T-helper 1 cell treated with Interleukin-12 subunit alpha and Interleukin-12 subunit beta and Interleukin-4 antibody, amounts not matched to agents 30 μg/mL and 1 μg/mL, for 36 hours (primary cell): ENCODE data around the gene LGALS12.

Experiments used
- H3K27ac Mint-ChIP-seq: one replicate; pipeline ENCODE4 v1.8.0; 2021; ENCODE audit warnings: mild to moderate bottlenecking, mixed read lengths
- H3K27me3 Mint-ChIP-seq: one replicate; pipeline ENCODE4 v1.8.0; 2021; ENCODE audit warnings: low read depth, mixed read lengths
- H3K36me3 Mint-ChIP-seq: one replicate; pipeline ENCODE4 v1.8.0; 2021; ENCODE audit warnings: low read depth, mixed read lengths
- H3K4me1 Mint-ChIP-seq: one replicate; pipeline ENCODE4 v1.8.0; 2021; ENCODE audit warnings: low read depth, mixed read lengths
- H3K4me3 Mint-ChIP-seq: one replicate; pipeline ENCODE4 v1.8.0; 2021; ENCODE audit warnings: mild to moderate bottlenecking, moderate library complexity, mixed read lengths
- H3K9me3 Mint-ChIP-seq: one replicate; pipeline ENCODE4 v1.8.0; 2021; ENCODE audit warnings: mixed read lengths

The LGALS12 gene, protein sequence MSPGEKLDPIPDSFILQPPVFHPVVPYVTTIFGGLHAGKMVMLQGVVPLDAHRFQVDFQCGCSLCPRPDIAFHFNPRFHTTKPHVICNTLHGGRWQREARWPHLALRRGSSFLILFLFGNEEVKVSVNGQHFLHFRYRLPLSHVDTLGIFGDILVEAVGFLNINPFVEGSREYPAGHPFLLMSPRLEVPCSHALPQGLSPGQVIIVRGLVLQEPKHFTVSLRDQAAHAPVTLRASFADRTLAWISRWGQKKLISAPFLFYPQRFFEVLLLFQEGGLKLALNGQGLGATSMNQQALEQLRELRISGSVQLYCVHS

DNA sequence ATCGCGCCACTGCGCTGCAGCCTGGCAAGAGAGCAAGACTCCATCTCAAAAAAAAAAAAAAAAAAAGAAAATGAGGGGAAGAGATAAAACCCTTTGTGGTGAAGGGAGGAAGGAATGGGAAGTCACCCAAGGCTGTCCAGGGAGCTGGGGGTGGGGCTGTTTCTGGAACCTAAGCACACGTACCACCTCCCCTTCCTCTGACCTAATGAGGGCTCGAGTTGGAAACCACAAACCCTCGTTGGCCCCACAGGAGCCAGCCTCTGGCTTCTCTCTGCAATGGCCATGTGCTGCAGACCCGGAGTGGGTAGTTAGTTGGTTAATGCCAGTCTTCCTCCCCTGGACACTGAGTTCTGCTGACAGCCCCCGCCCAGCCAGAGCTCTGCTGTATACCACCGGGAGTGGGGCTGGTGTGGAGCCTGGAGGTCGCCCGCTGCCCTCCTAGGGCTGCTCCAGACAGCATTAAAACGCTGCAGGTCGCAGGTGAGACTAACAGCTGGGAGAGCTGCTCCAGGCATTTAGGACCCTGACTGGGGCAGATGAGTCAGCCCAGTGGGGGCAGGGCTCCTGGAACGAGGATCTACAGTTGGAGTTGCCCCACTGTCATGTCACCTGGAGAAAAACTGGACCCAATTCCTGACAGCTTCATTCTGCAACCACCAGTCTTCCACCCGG, at the start of gene LGALS12:
TSS of gene LGALS12 (plus strand) at position 228 of the 672 bp plus-strand sequence. CDS start at position 603, 375 bp downstream.
- Mint-ChIP-seq H3K4me3 (no peak within 1 kb of the TSS), H3K27ac (no peak within 1 kb of the TSS), H3K36me3 (peaks cover 2% of the 10 kb centered on the region), H3K4me1 (peaks cover 9% of the 10 kb centered on the region), H3K27me3 (no peaks in the 10 kb centered on the region), H3K9me3 (no peaks in the 10 kb centered on the region)

DNA sequence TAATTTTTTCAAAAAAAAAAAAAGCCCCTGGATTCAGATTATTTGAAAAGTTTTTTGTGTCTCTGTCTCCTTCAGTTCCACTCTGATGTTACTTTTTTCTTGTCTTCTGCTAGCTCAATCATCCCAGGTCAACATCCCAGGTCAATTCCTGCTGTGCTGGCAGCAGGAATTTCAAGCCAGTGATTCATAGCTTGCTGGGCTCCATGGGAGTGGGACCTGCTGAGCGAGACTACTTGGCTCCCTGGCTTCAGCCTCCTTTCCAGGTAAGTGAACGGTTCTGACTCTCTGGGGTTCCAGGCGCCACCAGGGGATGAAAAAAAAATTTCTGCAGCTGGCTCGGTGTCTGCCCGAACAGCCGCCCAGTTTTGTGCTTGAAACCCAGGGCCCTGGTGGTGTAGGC, 46.3 kb upstream of the LGALS12 start:
- no peak overlapping the region for H3K27ac Mint-ChIP-seq
- H3K4me3 Mint-ChIP-seq, result no peak overlapping the region
- H3K4me1 Mint-ChIP-seq, result no peaks in the 10 kb centered on the region
- H3K27me3 Mint-ChIP-seq, result peaks cover 9% of the 10 kb centered on the region
- H3K9me3 Mint-ChIP-seq, result no peaks in the 10 kb centered on the region
- no peaks in the 10 kb centered on the region for H3K36me3 Mint-ChIP-seq

- no peak overlapping the region for H3K4me3 Mint-ChIP-seq
- no peaks in the 10 kb centered on the region for H3K4me1 Mint-ChIP-seq
- H3K27me3 Mint-ChIP-seq, result peaks cover 10% of the 10 kb centered on the region
- no peak overlapping the region for H3K27ac Mint-ChIP-seq
- no peaks in the 10 kb centered on the region for H3K9me3 Mint-ChIP-seq
- no peaks in the 10 kb centered on the region for H3K36me3 Mint-ChIP-seq
Measured at GRCh38 chr11:63462137-63462536, 43.7 kb upstream of the LGALS12 start.

GRCh38 chr11:63470311-63470710, 35.6 kb upstream of the LGALS12 start:
- H3K4me3 Mint-ChIP-seq, result no peak overlapping the region
- H3K36me3 Mint-ChIP-seq, result no peaks in the 10 kb centered on the region

GRCh38 chr11:63472372-63472771, 33.5 kb upstream of the LGALS12 start:
- Mint-ChIP-seq H3K4me3 (no peak overlapping the region), H3K4me1 (no peaks in the 10 kb centered on the region)

More at GRCh38 chr11:63470311-63470710, 35.6 kb upstream of the LGALS12 start:
- H3K27me3 Mint-ChIP-seq, result peaks cover 23% of the 10 kb centered on the region
- H3K9me3 Mint-ChIP-seq, result peaks cover 4% of the 10 kb centered on the region
- no peak overlapping the region for H3K27ac Mint-ChIP-seq
- H3K4me1 Mint-ChIP-seq, result no peaks in the 10 kb centered on the region

GRCh38 chr11:63476618-63477017, 29.3 kb upstream of the LGALS12 start:
- Mint-ChIP-seq H3K9me3 (peaks cover 13% of the 10 kb centered on the region), H3K27me3 (peaks cover 30% of the 10 kb centered on the region), H3K36me3 (no peaks in the 10 kb centered on the region), H3K4me3 (no peak overlapping the region), H3K27ac (no peak overlapping the region), H3K4me1 (no peaks in the 10 kb centered on the region)

More at GRCh38 chr11:63472372-63472771, 33.5 kb upstream of the LGALS12 start:
- H3K27me3 Mint-ChIP-seq, result peaks cover 31% of the 10 kb centered on the region
- no peaks in the 10 kb centered on the region for H3K36me3 Mint-ChIP-seq
- H3K9me3 Mint-ChIP-seq, result peaks cover 17% of the 10 kb centered on the region
- H3K27ac Mint-ChIP-seq, result no peak overlapping the region

- no peaks in the 10 kb centered on the region for H3K36me3 Mint-ChIP-seq
- peaks cover 15% of the 10 kb centered on the region for H3K9me3 Mint-ChIP-seq
- H3K27me3 Mint-ChIP-seq, result peaks cover 44% of the 10 kb centered on the region
- H3K27ac Mint-ChIP-seq, result no peak overlapping the region
- no peak overlapping the region for H3K4me3 Mint-ChIP-seq
- H3K4me1 Mint-ChIP-seq, result no peaks in the 10 kb centered on the region
Measured at GRCh38 chr11:63478896-63479295, 27.0 kb upstream of the LGALS12 start.

GRCh38 chr11:63480039-63480438, 25.8 kb upstream of the LGALS12 start:
- no peak overlapping the region for H3K4me3 Mint-ChIP-seq
- peaks cover 24% of the 10 kb centered on the region for H3K9me3 Mint-ChIP-seq
- peaks cover 49% of the 10 kb centered on the region for H3K27me3 Mint-ChIP-seq
- no peaks in the 10 kb centered on the region for H3K4me1 Mint-ChIP-seq
- H3K27ac Mint-ChIP-seq, result no peak overlapping the region
- no peaks in the 10 kb centered on the region for H3K36me3 Mint-ChIP-seq

DNA sequence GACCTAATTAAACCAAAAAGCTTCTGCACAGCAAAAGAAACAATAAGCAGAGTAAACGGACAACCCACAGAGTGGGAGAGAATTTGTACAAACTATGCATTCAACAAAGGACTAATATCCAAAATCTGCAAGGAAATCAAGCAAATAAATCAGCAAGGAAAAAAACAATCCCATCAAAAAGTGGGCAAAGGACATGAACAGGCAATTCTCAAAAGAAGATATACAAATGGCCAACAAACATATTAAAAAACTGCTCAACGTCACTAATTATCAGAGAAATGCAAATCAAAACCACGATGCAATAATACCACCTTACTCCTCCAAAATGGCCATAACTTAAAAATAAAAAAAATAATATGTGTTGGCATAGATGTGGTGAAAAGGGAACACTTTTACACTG, 20.1 kb upstream of the LGALS12 start:
- H3K27me3 Mint-ChIP-seq, result peaks cover 81% of the 10 kb centered on the region
- no peak overlapping the region for H3K4me3 Mint-ChIP-seq
- H3K27ac Mint-ChIP-seq, result no peak overlapping the region
- no peaks in the 10 kb centered on the region for H3K36me3 Mint-ChIP-seq
- peaks cover 18% of the 10 kb centered on the region for H3K9me3 Mint-ChIP-seq
- no peaks in the 10 kb centered on the region for H3K4me1 Mint-ChIP-seq

DNA sequence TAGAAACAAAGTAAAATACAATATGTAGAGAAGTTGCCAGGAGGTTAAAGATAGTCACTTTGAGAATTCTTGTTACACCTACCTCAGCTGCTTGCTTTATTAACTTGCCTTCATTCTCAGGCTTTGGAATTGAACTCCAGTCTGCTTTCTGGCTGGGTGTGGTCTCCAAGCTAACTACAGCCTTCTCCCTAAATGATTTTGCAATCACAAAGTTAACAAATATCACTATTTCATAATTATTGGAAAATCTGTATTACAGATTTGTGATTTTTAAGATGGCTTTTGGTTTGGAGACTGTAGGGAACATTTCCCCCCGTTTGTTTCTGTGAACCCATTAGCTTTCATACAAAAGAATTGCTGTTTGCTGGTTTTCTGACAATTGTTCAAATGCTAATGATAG, 17.1 kb upstream of the LGALS12 start:
- H3K36me3 Mint-ChIP-seq, result no peaks in the 10 kb centered on the region
- H3K27me3 Mint-ChIP-seq, result peaks cover 85% of the 10 kb centered on the region
- H3K9me3 Mint-ChIP-seq, result peaks cover 16% of the 10 kb centered on the region
- no peak overlapping the region for H3K4me3 Mint-ChIP-seq
- H3K4me1 Mint-ChIP-seq, result peaks cover 5% of the 10 kb centered on the region
- no peak overlapping the region for H3K27ac Mint-ChIP-seq

- Mint-ChIP-seq H3K27ac (no peak overlapping the region), H3K4me3 (no peak overlapping the region), H3K9me3 (peaks cover 8% of the 10 kb centered on the region), H3K4me1 (peaks cover 5% of the 10 kb centered on the region), H3K27me3 (peaks cover 84% of the 10 kb centered on the region), H3K36me3 (no peaks in the 10 kb centered on the region)
Measured at GRCh38 chr11:63489879-63490278, 16.0 kb upstream of the LGALS12 start.

GRCh38 chr11:63490551-63491239, 15.2 kb upstream of the LGALS12 start, which contains the start of gene PLAAT5:
TSS of gene PLAAT5 (minus strand) at chr11:63491167. CDS start at chr11:63491034, 133 bp downstream.
- Mint-ChIP-seq H3K27ac (no peak within 1 kb of the TSS), H3K36me3 (no peaks in the 10 kb centered on the region), H3K27me3 (peaks cover 79% of the 10 kb centered on the region), H3K4me3 (peak within 1 kb of the TSS; percentile 48), H3K9me3 (peaks cover under 1% of the 10 kb centered on the region), H3K4me1 (peaks cover 5% of the 10 kb centered on the region)

DNA sequence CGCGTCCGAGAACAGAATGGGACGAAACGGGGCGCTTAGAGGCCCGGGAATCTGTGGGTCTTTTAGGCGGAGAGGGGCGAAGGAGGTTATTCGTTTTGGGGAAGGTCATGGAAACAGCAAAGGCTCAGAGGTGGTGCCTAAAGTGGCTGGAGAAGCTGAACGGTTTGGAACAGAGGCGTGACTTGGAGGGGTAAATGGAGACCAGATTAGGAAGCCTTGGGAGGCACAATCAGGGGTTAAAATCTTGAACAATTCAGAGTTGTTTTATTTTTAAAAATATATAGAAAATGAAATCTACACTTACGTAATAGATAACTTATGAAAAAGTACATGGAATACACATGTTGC, 14.7 kb upstream of the LGALS12 start:
- Mint-ChIP-seq H3K4me3 (peak overlapping the region; percentile 48), H3K36me3 (no peaks in the 10 kb centered on the region), H3K4me1 (peaks cover 5% of the 10 kb centered on the region), H3K27ac (no peak overlapping the region), H3K27me3 (peaks cover 77% of the 10 kb centered on the region), H3K9me3 (no peaks in the 10 kb centered on the region)

- Mint-ChIP-seq H3K4me1 (peaks cover 5% of the 10 kb centered on the region), H3K36me3 (no peaks in the 10 kb centered on the region), H3K9me3 (no peaks in the 10 kb centered on the region), H3K27me3 (peaks cover 78% of the 10 kb centered on the region), H3K27ac (no peak overlapping the region), H3K4me3 (no peak overlapping the region)
Measured at GRCh38 chr11:63491636-63492372, 14.1 kb upstream of the LGALS12 start.
